Lung (tissue), 12 donors: Measurements from ENCODE around the gene TMBIM6. TPM values are rescaled to one million over a fixed set of nuclear protein-coding genes. Genes with fewer than 3 reads are reported as not detected.
A peak's percentile ranks its signal among the peaks of the same experiment; 100 is the strongest.

Source experiments
- ATAC-seq: fragments of 200-7000 bp; cut with Tn5 transposase; one replicate; pipeline ENCODE4 v1.9.1; 2020; ENCODE audit warnings: moderate number of reproducible peaks; ENCODE audit not compliant: insufficient read depth, low FRiP score
- DNase-seq, 3 donors: peaks; one replicate each; pipeline ENCODE4 v3.0.0-alpha.2; 2013 to 2017
- H3K27ac ChIP-seq, 2 donors: one replicate each; pipeline ENCODE4 v1.5.1; 2013; ENCODE audit warnings: mild to moderate bottlenecking in 2 of 2, moderate library complexity in 2 of 2, control low read depth in 1 of 2, inconsistent platforms in 1 of 2, low read depth in 1 of 2, low read length in 1 of 2
- H3K27me3 ChIP-seq, 3 donors: one replicate each; pipeline ENCODE4 v1.5.1; 2013; ENCODE audit warnings: low read length in 2 of 3; ENCODE audit not compliant: control insufficient read depth in 3 of 3, insufficient read depth in 3 of 3
- H3K36me3 ChIP-seq, 4 donors: one replicate each; pipeline ENCODE4 v1.5.1; 2013; ENCODE audit warnings: low read length in 4 of 4, mild to moderate bottlenecking in 1 of 4, moderate library complexity in 1 of 4; ENCODE audit not compliant: control insufficient read depth in 4 of 4, insufficient read depth in 4 of 4
- H3K4me1 ChIP-seq, 5 donors: one replicate each; pipeline ENCODE4 v1.5.1; 2013; ENCODE audit warnings: low read length in 5 of 5, mild to moderate bottlenecking in 2 of 5, moderate library complexity in 1 of 5; ENCODE audit not compliant: control insufficient read depth in 5 of 5, insufficient read depth in 5 of 5
- H3K4me3 ChIP-seq: one replicate; pipeline ENCODE4 v1.5.1; 2013; ENCODE audit warnings: mild to moderate bottlenecking, control low read depth, moderate library complexity
- H3K9ac ChIP-seq, 2 donors: one replicate each; pipeline ENCODE4 v1.5.1; 2013; ENCODE audit warnings: low read length in 2 of 2, control low read depth in 1 of 2; ENCODE audit not compliant: insufficient read depth in 1 of 2
- H3K9me3 ChIP-seq, 4 donors: one replicate each; pipeline ENCODE4 v1.5.1; 2013; ENCODE audit warnings: low read length in 3 of 4, mild to moderate bottlenecking in 1 of 4, moderate library complexity in 1 of 4; ENCODE audit not compliant: control insufficient read depth in 4 of 4, insufficient read depth in 3 of 4
- CTCF ChIP-seq: IDR thresholded peaks from 2 replicates; pipeline ENCODE4 v1.5.1; 2012; ENCODE audit warnings: mild to moderate bottlenecking; ENCODE audit errors: control extremely low read depth, extremely low read depth
- WGBS, 2 donors: extraction: QIAGEN DNeasy Blood & Tissue Kit; methylation state at CpG; one replicate each; pipeline ENCODE4 v1.1.7; 2013; 5-methylcytosine and 5-hydroxymethylcytosine counted together
- polyA plus RNA-seq, 2 donors: library from polyadenylated mRNA; stranded (reverse); fragments of 200-250 nt; gene quantifications; one replicate each; pipeline ENCODE4 v1.2.1, GENCODE V29; 2013
- total RNA-seq, 2 donors: library from RNA; depleted of rRNA in 1 of 2; stranded (reverse); fragments of >200 nt in 1 of 2; gene quantifications; one replicate each; pipeline ENCODE4 v1.2.1, GENCODE V29; 2014 to 2021
- donor health status: control.
- donor health status: control.
- donor health status: Bipolar disorder and iron deficiency.
- donor health status: healthy.
- donor health status: DM: yes; HTN: yes; CAD: no.

TMBIM6 gene
- total and polyA plus RNA-seq, 4 donors, result 231 to 661 (median 485) TPM

DNA sequence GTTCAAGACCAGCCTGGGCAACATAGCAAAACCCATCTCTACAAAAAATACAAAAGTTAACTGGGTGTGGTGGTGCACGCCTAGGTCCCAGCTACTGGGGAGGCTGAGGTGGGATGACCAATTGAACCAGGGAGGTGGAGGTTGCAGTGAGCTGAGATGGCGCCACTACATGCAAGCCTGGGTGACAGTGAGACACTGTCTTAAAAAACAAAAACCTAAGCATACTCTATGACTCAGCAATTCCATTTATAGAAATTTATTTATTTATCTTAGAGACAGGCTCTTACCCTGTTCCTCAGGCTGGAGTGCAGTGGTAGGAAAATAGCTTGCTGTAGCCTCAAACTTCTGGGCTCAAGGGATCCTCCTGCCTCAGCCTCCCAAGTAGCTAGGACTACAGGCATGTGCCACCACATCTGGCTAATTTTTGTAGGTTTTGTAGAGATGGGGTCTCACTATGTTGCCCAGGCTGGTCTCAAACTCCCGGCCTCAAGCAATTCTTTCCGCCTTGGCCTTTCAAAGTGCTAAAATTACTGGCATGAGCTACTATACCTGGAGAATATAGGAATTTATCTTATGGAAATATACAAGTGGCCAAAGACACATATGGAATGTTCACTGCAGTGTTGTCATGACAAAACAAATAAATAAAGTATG, 43.5 kb downstream of the TMBIM6 start:
- Histone ChIP-seq H3K4me3 (no peak overlapping the region), H3K27ac (no peak overlapping the region), H3K9me3 (no peaks in the 10 kb centered on the region), H3K36me3 (peaks cover 0 to 3% (median under 1%) of the 10 kb centered on the region in 4 donors), H3K4me1 (peaks cover 3 to 17% (median 11%) of the 10 kb centered on the region in 5 donors), H3K27me3 (peaks cover 0 to 6% (median 3%) of the 10 kb centered on the region in 3 donors), H3K9ac (no peak overlapping the region)
- TF ChIP-seq CTCF, result no peak
- no peak for DNase-seq
- WGBS, 2 donors, result 92 to 94% methylated on average over 4 of the region's 4 CpGs
- ATAC-seq, result no peak

GRCh38 chr12:49787672-49788071, 46.3 kb downstream of the TMBIM6 start:
- H3K27ac ChIP-seq, result no peak overlapping the region
- 99 to 100% methylated on average over 2 of the region's 2 CpGs for WGBS, 2 donors
- H3K4me1 ChIP-seq, result peaks cover 3 to 22% (median 11%) of the 10 kb centered on the region in 5 donors
- TF ChIP-seq CTCF, result no peak
- no peaks in the 10 kb centered on the region for H3K27me3 ChIP-seq
- peaks cover 0 to 17% (median 6%) of the 10 kb centered on the region in 4 donors for H3K36me3 ChIP-seq
- ATAC-seq, result no peak
- no peaks in the 10 kb centered on the region for H3K9me3 ChIP-seq
- DNase-seq, result no peak
- no peak overlapping the region for H3K4me3 ChIP-seq
- no peak overlapping the region for H3K9ac ChIP-seq

DNA sequence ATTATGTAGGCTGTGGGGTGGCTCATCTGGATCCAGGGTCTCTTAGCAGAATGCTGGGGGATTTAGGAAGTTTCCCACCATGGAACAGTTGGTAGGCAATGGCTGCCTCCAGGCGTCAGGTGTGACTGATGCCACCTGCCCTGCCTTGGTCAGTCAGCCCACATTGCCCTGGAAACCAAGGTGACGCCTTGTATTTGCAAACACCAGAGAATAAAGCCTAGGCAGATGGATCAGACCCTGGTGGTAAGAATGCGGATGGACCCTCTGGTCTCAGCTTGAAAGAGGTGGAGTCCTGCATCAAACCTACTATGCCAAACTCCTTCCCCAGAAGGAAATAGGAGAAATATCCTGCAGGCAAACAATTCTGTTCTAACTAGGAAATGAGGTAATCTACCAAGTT, 48.6 kb downstream of the TMBIM6 start:
- H3K27ac ChIP-seq, result no peak overlapping the region
- peaks cover 0 to 6% (median 0%) of the 10 kb centered on the region in 5 donors for H3K4me1 ChIP-seq
- H3K4me3 ChIP-seq, result no peak overlapping the region
- WGBS, 2 donors, result 78 to 82% methylated on average over 3 of the region's 3 CpGs
- no peak for TF ChIP-seq CTCF
- no peaks in the 10 kb centered on the region for H3K9me3 ChIP-seq
- H3K36me3 ChIP-seq, result peaks cover 0 to 29% (median 6%) of the 10 kb centered on the region in 4 donors
- no peaks in the 10 kb centered on the region for H3K27me3 ChIP-seq
- ATAC-seq, result no peak
- no peak overlapping the region for H3K9ac ChIP-seq
- DNase-seq, result peak in 1 of 3 donors; percentile 31
